Stimulated activated CD4-positive, alpha-beta T cell treated with anti-CD3 and anti-CD28 coated beads, Interleukin-2, amount 100 ng/mL, for 24 hours (primary cell): ENCODE data around the gene GRIP1.

ENCODE experiments used
- DNase-seq, 2 donors: peaks; one replicate each; pipeline ENCODE4 v3.0.0-alpha.2; 2020

GRIP1 gene

DNA sequence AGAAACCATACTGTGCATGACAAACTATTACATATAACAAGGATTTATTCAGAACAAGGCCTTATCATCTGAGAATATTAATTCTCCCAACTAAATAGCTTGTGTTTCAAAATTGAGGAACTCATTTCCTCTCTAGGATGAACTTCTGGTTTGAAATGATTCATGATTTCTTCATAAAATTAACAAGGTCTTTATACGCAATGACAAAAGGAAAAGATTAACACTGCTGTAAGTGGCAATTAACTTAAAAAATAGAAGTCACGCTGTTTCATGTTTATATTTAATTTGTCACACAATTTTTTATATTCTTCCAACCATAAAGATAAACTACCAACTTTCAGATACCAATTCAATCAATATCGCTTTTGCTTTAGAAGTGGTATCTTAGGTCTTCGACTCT is 80.8 kb downstream of the GRIP1 start:
- DNase-seq: no peak

DNA sequence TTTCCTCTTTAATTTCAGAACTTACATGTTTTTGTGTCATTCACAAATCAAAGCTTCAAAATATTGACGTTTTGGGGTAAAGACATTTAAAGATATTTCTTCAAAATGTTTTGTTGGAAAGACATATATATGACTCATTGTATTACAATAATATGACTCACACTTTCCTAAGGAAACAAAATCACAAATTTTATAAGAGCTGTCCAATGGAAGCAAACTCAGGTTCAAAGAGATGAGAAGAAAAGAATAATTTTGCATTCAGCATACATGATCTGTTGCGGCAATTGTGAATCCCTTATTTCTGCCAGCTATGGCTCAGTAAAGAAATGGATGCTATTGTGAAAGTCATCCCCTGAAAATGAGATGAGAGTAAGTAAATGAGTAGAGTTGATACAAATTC is 82.7 kb downstream of the GRIP1 start:
- DNase-seq: no peak

DNA sequence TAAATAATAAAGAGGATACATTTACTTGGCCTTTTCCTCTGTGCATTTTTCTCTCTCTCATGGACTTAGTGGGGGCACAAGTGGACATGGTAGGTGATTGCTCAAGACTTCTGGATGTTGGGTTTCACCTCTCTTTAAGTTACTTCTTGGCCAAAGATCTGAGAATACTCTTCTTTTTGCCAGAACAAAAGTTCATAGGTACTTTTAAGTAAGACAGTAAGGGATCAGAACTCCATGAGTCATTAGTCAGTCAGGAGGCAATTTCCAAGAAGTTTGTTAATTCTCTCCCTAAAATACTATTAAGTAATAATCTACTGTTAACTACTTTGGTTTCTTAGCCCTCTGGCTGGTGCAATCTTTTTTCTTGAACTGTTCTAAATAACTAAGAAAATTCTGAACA is 84.2 kb downstream of the GRIP1 start:
- no peak for DNase-seq

DNA sequence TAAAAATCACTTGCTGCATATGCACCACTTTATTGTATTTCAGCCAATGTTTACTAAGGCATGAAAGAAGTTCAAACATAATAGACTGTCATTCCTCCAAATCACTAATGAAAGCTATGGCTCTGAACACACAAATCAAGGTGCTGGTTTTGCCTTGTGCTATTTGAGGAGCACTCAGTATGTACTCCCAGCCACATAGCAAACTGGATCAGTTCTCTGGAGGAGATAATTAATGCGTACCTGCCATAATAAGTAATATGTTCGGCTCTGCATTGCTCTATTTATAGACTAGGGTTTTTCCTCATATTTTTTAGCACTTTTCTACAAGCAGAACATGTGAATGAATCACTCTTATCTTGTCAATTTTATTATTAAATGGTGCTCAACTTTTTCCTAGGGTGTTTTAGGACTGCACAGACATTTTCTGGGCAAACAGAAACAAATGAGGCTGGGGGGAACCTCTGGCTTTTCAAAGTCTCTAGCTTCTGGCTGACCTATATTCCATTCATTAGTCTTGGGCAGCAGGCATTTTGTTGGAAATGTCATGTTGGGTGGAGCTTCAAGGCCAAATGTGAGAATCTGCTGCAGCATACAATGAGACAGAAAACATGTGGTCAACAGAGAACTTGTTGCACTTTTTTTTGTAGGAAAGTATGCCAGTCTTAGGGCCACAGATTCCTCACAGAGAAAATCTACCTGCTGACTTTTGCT is 88.4 kb downstream of the GRIP1 start:
- no peak for DNase-seq

DNA sequence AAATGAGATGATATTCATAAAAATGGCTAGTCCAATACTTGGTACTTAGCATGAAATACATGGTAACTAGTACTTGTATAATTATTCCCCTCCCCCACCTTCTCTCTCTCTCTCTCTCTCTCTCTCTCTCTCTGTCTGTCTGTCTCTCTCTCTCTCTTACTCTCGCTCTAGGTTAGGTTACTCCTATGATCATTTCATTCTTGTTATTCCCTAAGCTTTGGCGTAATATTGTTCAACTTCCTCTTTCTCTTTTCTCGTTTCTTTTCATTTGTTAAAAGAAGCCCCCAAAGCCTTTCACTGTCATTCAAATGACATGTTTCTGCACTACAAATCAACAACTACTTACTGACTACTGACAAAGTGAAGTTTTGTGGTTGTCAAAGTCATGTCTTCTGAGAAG is 89.8 kb downstream of the GRIP1 start:
- no peak for DNase-seq

DNA sequence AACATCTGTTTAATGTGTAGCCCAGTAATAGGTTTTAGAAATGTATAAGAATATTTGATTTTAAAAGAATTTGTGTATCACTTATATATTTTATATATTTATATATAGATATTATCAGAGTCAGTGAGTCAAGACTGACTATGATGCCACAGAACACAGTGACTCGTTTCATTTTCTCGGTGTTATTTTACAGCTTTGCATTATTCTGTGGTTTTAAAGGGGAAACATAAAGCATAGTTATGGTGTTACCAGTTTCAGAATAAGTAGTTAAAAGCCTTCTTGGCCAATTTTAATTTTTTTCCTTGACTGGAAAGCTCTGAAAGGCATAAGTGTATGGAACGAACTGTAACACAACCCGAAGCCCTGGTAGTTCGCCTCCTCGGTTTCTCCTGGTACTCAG is 91.0 kb downstream of the GRIP1 start:
- DNase-seq: no peak

DNA sequence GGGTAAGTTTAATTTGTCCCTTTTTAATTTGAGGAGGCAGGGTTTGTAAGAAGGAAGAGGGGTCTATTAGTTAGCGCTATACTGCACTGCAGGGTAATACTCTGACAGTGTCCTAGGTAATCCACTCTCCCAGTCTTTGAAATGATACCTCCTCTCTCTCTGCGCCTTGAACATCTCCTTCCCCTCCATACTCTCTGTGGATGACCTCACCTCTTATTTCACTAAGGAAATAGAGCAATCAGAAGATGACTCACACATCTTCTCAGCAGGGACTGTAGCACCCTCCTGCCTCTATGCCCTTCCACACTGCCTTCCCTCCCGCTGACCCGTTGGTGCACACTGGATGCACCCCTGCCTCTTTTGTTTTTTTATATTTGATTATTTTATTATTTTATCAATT is 94.2 kb downstream of the GRIP1 start:
- no peak for DNase-seq

DNA sequence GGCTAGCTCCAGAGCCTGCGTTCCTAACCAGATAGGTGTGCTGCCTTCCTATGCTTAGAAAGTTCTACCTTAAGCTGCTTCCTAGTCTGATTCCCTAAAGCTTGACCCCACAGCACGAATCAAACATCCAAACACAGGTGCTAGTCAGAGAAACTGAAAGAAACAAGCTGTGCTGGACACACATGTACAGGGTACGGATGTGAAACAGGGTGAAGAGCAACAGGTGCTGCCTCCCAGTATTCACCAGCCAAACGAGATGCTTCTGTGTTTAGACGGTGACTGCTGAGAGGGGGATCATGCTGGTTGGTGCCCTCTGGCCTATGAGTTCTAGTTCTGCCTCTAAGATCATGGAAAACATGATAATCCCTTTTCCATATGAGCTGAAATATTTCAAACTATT is 105.3 kb downstream of the GRIP1 start:
- DNase-seq: no peak

DNA sequence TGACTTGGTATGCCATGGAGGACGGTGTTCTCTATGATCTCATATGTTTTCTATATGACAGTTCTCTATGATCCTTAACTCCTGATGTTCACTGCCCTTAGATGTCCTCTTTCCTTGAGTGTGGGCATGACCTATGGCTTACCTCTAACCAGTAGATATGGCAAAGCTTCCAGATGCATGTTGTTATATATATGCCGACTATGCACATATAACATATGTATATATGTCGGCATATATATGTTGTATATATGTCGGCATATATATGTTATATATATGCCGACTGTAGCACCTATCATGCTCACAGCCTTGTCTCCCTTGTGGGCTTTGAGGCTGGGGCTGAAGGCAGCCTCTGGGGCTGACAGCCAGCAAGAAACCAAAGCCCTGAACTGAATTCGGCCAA is 106.0 kb downstream of the GRIP1 start:
- DNase-seq: no peak

DNA sequence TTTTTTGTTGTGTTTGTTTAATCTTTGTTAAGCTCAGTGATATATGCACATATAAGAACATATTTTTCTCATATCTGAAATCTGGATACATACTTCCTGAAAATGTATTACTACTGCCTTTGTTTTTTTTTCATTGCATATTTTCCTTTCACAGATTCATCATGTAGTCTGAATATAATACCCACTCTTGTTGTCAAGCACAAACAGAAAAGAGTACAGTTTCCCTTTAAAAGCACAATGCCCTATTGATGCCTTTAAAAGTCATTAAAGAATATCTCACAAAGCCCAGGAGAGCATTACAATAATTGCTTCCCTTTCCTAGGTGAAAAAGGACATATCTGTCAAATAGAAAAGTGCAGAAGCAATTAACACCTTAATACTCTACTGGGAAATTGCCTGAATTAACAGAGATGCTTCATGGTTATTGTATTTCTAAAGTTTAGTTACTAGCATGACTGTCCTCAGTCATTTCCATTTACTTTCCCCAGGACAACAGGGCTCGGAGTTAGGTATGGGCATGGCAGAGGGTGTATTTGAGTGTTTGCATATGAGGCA is 107.4 kb downstream of the GRIP1 start:
- DNase-seq: no peak

DNA sequence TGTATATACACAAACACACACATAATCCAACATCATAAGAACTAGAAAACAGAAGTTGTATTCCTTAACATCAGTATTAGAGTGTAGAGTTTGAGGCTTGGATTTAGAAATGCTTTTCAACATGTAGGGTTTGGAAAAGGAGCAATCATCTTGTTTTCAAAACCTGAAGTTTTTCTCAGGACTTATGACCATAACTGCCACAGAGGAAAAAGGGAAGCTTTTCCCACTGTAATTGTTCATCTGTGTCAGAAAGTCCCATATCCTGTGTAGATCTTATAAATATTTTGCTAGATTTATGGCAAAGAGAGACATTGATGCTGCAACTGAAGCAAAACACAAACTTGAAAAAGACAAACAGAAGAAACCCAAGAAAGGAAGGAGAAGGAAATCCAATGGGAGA is 115.7 kb downstream of the GRIP1 start:
- DNase-seq: no peak

DNA sequence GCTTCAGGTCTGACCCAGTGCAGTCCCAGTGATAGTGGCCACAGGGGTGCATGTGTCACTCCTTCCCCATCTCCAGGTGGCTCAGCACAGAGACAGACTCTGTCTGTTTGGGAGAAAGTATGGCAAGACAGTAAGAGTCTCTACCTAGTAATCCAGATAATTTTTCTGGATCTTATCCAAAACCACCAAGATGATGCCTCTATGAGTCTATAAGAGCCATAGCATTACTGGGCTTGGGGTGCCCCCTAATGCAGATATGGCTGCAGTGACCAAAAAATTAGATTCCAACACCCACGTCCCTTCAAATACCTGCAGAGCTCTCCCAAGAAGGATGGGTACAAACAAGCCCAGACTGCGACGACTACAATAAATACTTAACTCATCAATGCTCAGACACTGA is 123.8 kb downstream of the GRIP1 start:
- no peak for DNase-seq

DNA sequence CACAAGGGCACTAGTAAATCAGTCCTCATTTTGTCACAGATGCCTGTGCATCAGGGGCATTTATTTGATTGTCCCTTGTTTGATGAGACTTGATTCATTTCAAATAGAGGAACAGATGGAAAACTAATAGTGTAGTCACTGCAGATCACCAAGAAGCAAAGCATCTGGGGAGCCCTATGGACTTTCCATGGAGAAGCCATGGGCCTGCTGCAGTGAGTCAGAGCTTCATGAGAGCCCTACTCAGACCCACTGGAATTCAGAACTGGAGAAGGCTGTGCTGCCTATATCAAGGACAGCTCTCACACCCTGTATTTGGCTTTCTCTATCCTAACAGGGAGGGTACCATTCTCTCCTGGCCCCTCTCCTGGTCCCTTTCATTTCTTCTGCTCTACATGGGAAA is 126.2 kb downstream of the GRIP1 start:
- DNase-seq: no peak

DNA sequence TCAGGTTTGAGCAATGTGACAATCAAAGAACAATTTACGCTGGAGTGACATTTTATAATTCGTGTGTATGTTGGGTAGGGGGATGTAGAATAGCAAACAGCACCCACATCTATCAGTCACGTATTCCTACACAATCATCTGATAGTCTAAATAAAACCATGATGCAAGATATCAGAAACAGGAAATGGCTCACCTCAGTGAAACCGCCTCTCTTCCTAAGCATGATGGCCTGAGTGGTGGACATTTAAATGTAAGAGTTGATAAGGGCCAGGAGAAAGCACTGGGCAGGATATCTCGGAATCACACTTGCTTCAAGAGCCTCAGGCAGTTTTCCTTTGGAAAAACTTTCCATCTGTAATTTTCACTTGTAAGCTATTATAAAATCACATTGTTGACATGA is 128.2 kb downstream of the GRIP1 start:
- DNase-seq: no peak

DNA sequence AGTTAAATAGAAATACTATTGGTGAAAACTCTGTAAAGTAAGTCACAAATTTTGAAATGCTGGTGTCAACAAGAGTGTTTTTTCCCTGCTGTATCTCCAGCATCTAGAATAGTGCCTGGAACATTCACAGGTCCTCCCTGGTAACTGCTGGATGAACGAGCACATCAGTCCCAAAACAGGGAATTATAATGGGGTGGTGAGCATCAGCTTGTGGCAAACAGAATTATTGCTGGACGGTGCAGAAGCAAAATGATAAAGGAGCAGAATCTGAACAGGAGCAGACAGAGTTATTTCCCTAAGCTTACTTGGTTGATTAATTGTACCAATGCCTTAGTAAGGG is 129.9 kb downstream of the GRIP1 start:
- DNase-seq: no peak

DNA sequence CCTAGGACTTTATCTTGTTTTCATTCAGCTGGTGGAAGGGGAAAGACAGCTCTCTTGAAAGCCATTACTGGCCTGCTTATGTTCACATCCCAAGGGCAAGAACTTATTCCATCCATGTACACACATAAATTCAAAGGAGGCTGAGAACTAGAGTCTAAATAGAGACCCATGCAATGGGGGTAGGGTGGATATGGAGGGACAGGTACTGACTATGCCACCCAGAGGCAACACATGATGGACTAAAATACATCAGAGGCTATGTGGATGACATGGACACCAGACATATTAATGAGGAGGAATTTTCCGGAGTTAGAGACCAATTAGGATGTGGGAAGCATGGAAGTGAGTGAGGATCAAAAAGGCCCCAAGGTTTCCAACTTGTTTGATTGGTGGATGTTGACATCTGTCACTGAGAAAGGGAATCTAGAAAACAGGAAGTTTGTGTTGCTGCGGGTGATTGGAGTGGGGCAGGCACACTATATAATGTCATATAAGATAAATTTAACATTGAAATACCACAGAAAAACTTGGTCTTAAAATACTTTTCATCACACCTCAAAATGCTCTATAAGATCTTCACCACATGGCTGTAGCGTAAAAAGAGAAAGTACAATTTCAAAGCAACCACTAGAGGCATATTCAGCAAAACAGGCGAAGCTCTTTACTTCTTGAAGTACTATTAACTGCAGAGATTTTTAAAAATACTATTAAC is 130.4 kb downstream of the GRIP1 start:
- DNase-seq: no peak

DNA sequence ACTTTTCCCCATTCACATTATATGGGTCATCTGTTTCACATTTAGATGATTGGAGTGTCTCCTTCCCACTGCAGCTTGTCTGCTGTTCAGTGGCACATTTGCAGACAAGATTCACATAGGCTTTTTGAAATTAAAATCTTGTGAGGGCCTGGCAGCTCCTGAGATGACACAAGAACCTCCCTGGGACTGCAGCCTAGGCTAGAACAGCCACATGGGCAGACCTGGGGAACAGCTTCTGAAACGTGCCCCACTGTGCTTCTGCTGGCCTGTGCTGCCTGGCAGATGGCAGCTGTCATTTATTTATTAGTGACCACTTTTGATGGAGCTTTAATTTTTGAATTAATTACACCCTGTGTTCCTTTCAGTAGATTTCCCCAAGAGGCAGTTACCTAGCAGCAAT is 137.4 kb downstream of the GRIP1 start:
- no peak for DNase-seq

DNA sequence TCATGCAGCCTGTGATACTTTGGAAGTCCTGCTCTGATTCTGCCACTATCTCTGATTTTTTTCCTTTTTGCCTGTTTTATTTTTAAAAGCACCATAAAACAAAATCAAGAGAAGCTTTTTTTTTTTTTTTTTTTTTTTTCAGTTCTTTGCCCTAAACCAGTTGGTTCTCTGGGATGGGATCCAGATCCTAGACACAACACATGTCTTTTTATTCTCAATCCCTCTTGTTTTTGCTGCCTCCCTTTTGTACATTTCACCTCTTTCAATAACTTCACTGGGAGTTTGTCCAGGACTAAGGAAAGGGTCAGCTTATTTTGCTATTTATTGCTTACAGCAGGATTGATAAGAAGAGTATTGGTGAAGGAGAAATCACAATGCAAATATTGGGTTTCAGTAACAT is 139.4 kb downstream of the GRIP1 start:
- DNase-seq: no peak

DNA sequence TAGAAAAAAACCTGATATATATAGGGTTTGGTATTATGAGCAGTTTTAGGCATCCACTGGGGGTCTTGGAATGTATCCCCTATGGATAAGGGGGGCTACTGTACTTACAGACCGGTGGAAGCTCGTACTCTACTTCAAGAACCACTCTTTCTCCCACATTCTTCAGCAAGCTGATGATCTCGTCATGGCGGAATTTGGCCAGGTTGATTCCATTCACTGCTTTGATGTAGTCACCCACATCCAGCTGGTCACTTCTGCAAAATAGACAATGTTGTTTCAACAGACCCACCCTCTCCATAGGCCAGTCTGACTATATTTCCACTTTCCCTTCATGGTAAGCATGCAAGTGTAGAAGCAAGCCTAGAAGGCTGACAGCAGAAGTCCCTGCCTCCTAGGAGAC is 139.9 kb downstream of the GRIP1 start:
- DNase-seq: no peak

DNA sequence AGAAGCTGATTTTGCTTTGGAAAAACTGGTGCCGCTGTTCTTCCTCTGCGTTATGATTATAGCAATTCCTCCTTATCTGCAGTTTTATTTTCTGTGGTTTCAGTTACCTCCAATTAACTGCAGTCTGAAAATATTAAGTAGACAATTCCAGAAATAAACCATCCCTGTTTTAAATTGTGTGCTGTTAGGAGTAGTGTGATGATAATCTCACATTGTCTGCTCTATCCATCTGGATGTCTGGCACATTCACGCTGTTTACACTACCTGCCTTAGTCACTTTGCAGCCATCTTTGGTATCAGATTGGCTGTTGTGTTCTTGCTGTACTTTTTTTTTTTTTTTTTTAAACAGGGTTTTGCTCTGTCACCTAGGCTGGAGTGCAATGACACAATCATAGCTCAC is 141.0 kb downstream of the GRIP1 start:
- DNase-seq: no peak

DNA sequence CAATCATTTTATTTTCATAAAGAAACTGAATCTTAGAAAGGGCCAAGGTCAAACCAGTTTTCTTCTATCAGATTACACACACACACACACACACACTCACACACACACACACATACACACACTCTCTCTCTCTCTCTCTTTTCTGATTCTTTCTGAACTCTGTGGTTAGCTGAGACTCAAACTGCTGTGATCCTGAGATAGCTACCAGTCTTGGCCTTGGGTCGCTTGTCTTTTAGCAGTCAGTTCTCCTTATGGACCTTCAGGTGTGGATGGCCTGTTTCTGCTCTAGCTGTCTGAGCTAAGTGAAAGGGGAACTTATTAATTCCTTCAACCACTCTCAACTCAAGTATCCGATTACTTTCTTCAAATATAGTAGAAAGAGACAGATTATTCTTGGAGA is 145.1 kb downstream of the GRIP1 start:
- DNase-seq: no peak

DNA sequence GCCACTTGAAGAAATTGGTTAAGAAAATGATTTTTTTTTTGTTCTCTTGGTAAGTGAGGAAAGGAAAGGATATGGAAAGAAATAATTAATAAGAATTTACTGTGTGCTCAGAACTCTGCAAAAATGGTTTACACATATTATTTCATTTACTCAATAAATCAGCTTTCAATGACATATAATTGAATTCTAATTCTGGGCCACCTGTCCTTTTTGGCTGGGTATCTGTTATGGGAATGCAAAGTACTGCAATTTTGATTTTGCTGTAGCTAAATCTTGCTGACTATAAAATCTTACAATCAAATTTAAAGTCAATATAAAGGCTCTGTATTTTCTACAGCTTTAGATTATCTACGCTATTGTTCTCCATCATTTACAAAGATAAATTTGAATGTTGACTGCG is 147.1 kb downstream of the GRIP1 start:
- no peak for DNase-seq

DNA sequence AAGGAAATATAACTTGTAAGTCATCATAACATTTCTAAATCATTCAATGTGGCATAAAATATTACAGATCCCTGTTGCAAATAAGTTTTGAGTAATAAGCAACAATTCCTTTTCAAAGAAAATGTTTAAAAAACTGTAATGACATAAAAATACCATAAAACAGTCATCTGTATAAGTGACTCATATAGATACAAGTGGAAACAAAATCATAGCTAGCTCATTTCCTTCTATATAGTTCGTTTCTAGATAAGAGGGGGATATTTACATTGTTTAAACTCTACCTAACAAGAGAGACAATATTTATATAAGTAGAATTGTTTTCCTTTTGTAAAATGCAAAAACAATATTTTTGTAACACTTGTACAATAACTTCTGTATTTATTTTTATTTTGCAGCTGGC is 148.9 kb downstream of the GRIP1 start:
- no peak for DNase-seq

DNA sequence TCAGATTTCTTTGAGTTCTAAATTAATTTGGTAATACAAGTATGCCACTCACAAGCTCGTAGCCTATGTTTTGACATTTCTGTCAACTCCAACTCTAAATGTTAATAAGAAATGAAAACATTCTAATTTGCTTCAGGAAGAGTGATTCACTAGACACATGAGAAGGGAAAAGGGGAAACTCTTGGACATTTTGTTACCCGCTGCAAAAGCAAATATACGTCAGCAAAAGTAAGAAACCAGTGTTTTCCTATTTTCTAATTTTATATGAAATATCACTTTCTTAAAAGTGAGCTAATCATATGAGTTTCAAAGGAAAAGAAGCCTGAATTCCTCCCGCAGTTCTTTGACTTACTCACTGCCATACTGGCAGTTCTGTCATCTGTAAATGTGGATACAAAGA is 162.3 kb downstream of the GRIP1 start:
- DNase-seq: no peak

DNA sequence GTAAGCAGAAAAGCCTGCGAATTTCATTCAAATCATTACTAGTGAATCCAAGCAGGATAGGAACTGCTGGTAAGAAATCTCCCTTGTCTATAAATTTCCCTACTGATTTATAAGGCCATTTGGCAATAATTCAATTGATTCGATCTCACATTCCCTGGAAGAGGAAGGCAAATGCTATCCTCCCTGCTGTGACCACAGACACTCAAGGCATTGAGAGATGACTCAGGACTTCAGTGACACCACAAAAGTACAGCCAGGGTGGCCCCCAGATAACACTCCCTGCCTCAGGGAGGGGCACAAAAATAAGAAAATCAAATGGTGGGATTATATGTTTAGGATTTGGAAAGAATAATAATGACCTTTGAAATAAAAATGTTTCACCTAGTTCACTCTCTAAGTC is 162.7 kb downstream of the GRIP1 start:
- DNase-seq: no peak
